Lower leg skin (tissue), 4 donors: Measurements from ENCODE around the gene FANCD2. TPM values are rescaled to one million over a fixed set of nuclear protein-coding genes. Genes with fewer than 3 reads are reported as not detected.
"Not testable (repeated sequence)": the region's sequence is repeated elsewhere in the genome, so short reads cannot be mapped to it uniquely, and the experiment has no call there.

Experiments used
- DNase-seq, 2 donors: peaks; one replicate each; pipeline ENCODE4 v3.0.0-alpha.2; 2019; ENCODE audit warnings: low spot score in 2 of 2
- H3K4me3 ChIP-seq: fragments of 200-600 bp; sonication (generic); 2 replicates; pipeline ENCODE4 v1.5.1; 2017; ENCODE audit warnings: mild to moderate bottlenecking, low read depth; ENCODE audit not compliant: poor library complexity, severe bottlenecking
- POLR2A ChIP-seq, 2 donors: fragments of 450-650 bp; IDR thresholded peaks; one replicate each; pipeline ENCODE4 v1.6.1; 2016 to 2017; ENCODE audit warnings: antibody characterized with exemption in 2 of 2, mild to moderate bottlenecking in 1 of 2, moderate library complexity in 1 of 2
- WGBS, 2 donors: methylation state at CpG; one replicate each; pipeline ENCODE4 v1.1.5; 2018; 5-methylcytosine and 5-hydroxymethylcytosine counted together
- intact Hi-C: fragments of 100-400 bp; cut with DNase I; formaldehyde crosslinking; loops from one replicate; pipeline ENCODE4 v1.15.0; 2023; ENCODE audit warnings: low total_unique reads
- total RNA-seq, 4 donors: library from RNA; depleted of rRNA; stranded (reverse); fragments of >200 nt; gene quantifications; one replicate each; pipeline ENCODE4 v1.1.0, GENCODE V29; 2016
- TF ChIP-seq, protein P1 (sequence below), 3 donors: fragments of 450-650 bp; IDR thresholded peaks; one replicate each; pipeline ENCODE4 v1.5.1; 2016; ENCODE audit warnings: antibody characterized with exemption in 3 of 3, mild to moderate bottlenecking in 3 of 3, moderate library complexity in 2 of 3

FANCD2 gene
- total RNA-seq, 4 donors from 2014 or later = 1.7 to 6.5 (median 3.1) TPM

- 66 to 67% methylated on average over 2 of the region's 2 CpGs for WGBS, 2 donors
- no peak overlapping the region for H3K4me3 ChIP-seq
- intact Hi-C loops = no loop called here
- no peak for DNase-seq
- TF ChIP-seq, protein P1, sequence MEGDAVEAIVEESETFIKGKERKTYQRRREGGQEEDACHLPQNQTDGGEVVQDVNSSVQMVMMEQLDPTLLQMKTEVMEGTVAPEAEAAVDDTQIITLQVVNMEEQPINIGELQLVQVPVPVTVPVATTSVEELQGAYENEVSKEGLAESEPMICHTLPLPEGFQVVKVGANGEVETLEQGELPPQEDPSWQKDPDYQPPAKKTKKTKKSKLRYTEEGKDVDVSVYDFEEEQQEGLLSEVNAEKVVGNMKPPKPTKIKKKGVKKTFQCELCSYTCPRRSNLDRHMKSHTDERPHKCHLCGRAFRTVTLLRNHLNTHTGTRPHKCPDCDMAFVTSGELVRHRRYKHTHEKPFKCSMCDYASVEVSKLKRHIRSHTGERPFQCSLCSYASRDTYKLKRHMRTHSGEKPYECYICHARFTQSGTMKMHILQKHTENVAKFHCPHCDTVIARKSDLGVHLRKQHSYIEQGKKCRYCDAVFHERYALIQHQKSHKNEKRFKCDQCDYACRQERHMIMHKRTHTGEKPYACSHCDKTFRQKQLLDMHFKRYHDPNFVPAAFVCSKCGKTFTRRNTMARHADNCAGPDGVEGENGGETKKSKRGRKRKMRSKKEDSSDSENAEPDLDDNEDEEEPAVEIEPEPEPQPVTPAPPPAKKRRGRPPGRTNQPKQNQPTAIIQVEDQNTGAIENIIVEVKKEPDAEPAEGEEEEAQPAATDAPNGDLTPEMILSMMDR (IDR thresholded peaks at IDR 0.05) = no peak
- no peak for TF ChIP-seq POLR2A (IDR thresholded peaks at IDR 0.05)
Observed at GRCh38 chr3:10047876-10048275, 21.6 kb downstream of the FANCD2 start.

GRCh38 chr3:10053054-10053453 lies 26.8 kb downstream of the FANCD2 start:
- WGBS, 2 donors = 95 to 96% methylated on average over 5 of the region's 6 CpGs
- DNase-seq, H3K4me3 ChIP-seq, intact Hi-C loops: not testable (repeated sequence)

DNA sequence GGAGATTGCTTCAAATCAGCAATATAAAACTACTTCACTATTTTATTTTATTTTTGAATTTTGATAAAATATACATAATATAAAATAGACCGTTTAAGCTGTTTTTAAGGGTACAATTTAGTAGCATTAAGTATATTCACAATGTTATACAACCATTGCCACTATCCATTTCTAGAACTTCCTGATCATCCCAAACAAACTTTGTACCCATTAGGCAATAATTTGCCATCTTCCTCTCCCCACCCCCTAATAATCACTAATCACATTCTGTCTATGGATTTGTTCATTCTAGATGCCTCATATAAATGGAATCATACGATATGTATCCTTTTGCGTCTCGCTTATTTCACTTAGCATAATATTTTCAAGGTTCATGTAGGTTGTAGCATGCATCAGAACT lies 28.9 kb downstream of the FANCD2 start:
- 96 to 97% methylated on average over 4 of the region's 4 CpGs for WGBS, 2 donors
- intact Hi-C loops = no loop called here
- DNase-seq = no peak
- TF ChIP-seq, protein P1 (IDR thresholded peaks at IDR 0.05) = no peak
- no peak for TF ChIP-seq POLR2A (IDR thresholded peaks at IDR 0.05)
- no peak overlapping the region for H3K4me3 ChIP-seq

DNA sequence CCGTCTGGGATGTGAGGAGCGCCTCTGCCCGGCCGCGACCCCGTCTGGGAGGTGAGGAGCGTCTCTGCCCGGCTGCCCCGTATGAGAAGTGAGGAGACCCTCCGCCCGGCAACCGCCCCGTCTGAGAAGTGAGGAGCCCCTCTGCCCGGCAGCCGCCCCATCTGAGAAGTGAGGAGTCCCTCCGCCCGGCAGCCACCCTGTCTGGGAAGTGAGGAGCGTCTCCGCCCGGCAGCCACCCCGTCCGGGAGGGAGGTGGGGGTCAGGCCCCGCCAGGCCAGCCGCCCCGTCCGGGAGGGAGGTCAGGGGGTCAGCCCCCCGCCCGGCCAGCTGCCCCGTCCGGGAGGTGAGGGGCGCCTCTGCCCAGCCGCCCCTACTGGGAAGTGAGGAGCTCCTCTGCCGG lies 43.8 kb downstream of the FANCD2 start:
- H3K4me3 ChIP-seq, intact Hi-C loops, DNase-seq: not testable (repeated sequence)
- 96% methylated on average over 17 of the region's 33 CpGs for WGBS, 2 donors

DNA sequence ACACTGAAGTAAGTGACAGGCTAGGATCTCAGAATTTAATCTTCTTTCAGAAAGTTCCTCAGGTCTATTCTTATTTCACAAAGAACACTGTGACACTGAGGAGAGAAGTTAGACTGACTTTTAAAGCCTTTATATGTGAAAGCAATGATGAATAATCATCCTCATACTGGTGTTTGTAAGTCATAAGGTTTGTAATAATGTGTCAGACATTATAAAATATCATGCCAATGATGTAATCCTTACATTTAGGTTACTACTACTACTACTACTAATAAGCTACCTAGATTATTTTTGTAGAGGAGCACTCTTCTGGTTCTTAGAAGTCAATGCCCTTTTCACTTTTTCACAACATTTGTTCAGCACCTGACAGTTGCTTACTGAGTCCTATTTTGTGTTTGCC lies 48.4 kb downstream of the FANCD2 start:
- no peak overlapping the region for H3K4me3 ChIP-seq
- no peak for TF ChIP-seq POLR2A (IDR thresholded peaks at IDR 0.05)
- TF ChIP-seq, protein P1 (IDR thresholded peaks at IDR 0.05) = no peak
- DNase-seq = no peak
- intact Hi-C loops = no loop called here

- no peak for DNase-seq
- no peak overlapping the region for H3K4me3 ChIP-seq
- intact Hi-C loops = no loop called here
- WGBS, 2 donors = 91 to 95% methylated on average over 4 of the region's 4 CpGs
- TF ChIP-seq, protein P1 (IDR thresholded peaks at IDR 0.05) = no peak
- TF ChIP-seq POLR2A (IDR thresholded peaks at IDR 0.05) = no peak
Observed at GRCh38 chr3:10081871-10082270, 55.6 kb downstream of the FANCD2 start.

GRCh38 chr3:10085738-10086137 lies 59.5 kb downstream of the FANCD2 start:
- 50% methylated on average over 1 of the region's 1 CpG for WGBS, 2 donors
- TF ChIP-seq, protein P1 (IDR thresholded peaks at IDR 0.05) = no peak
- no peak for TF ChIP-seq POLR2A (IDR thresholded peaks at IDR 0.05)
- no peak for DNase-seq
- intact Hi-C loops = no loop called here
- H3K4me3 ChIP-seq = no peak overlapping the region
